Measurements from ENCODE around the gene TF. TPM values are rescaled to one million over a fixed set of nuclear protein-coding genes. Genes with fewer than 3 reads are reported as not detected.

The TF gene
- 1 to 10 TPM; 1.6 to 2.2 TPM for total RNA-seq

DNA sequence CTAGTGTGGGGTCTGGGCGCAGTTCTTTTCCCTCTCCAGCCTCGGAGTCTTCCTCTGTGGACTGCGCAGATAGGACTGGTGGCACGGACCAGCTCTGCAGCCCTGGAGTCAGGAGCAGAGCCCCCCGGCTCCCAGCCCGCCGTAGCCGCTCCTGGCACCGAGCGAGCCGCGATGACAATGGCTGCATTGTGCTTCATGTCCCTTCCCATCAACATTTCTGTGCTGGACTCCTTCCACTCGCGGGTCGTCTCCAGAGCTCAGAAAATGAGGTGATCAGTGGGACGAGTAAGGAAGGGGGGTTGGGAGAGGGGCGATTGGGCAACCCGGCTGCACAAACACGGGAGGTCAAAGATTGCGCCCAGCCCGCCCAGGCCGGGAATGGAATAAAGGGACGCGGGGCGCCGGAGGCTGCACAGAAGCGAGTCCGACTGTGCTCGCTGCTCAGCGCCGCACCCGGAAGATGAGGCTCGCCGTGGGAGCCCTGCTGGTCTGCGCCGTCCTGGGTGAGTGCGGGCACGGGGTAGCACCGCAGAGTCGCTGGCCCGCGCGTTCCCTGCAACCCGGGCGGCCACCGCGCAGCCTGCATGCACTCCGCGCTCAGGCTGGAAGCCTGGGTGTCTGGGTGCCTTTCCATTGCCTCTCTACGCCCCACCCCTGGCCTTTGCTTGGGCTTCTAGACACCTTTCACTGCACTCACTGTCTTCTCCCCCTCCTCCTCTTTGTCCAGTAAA, at the start of gene TF:
Gene TF, plus strand, starts transcription at position 413 of the 731 bp plus-strand sequence. Its CDS starts 48 bp downstream, at position 461.
- TF ChIP-seq, protein P1, sequence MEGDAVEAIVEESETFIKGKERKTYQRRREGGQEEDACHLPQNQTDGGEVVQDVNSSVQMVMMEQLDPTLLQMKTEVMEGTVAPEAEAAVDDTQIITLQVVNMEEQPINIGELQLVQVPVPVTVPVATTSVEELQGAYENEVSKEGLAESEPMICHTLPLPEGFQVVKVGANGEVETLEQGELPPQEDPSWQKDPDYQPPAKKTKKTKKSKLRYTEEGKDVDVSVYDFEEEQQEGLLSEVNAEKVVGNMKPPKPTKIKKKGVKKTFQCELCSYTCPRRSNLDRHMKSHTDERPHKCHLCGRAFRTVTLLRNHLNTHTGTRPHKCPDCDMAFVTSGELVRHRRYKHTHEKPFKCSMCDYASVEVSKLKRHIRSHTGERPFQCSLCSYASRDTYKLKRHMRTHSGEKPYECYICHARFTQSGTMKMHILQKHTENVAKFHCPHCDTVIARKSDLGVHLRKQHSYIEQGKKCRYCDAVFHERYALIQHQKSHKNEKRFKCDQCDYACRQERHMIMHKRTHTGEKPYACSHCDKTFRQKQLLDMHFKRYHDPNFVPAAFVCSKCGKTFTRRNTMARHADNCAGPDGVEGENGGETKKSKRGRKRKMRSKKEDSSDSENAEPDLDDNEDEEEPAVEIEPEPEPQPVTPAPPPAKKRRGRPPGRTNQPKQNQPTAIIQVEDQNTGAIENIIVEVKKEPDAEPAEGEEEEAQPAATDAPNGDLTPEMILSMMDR (IDR thresholded peaks at IDR 0.05) = no peak
- H3K4me3 ChIP-seq = no peak within 1 kb of the TSS
- no peaks in the 10 kb centered on the region for H3K27me3 ChIP-seq (replicated peaks; ENCODE audit: insufficient read depth)
- no peak within 1 kb of the TSS for H3K27ac ChIP-seq
- no peaks in the 10 kb centered on the region for H3K9me3 ChIP-seq
- DNase-seq (ENCODE audit: low spot score) (no peak), ATAC-seq (ENCODE audit: insufficient number of reproducible peaks, low FRiP score, low read depth) (no peak)
- H3K36me3 ChIP-seq = no peaks in the 10 kb centered on the region
- no peaks in the 10 kb centered on the region for H3K4me1 ChIP-seq (ENCODE audit: control insufficient read depth in 1 of 2, low read depth in 2 of 2)

DNA sequence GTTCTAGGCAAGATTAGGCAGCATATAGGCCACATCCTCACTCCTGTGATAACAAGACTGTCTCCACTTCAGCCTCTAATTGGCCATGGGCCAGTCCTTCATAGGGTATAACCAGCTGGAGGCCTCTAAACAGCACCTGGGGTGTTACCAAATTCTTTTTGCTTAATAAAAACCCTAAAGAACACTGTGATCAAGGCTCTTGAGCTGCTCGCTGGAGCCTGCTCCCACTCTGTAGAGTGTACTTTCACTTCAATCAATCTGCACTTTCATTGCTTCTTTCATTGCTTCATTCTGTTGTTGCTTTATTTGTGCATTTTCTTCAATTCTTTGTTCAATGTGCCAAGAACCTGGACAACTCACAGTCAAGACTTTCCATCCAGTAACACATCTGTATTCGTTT, 48.2 kb upstream of the TF start:
- no peak overlapping the region for H3K27ac ChIP-seq
- no peaks in the 10 kb centered on the region for H3K27me3 ChIP-seq (replicated peaks; ENCODE audit: insufficient read depth)
- H3K4me3 ChIP-seq = no peak overlapping the region
- ATAC-seq (ENCODE audit: insufficient number of reproducible peaks, low FRiP score, low read depth) = no peak
- no peaks in the 10 kb centered on the region for H3K9me3 ChIP-seq
- H3K4me1 ChIP-seq (ENCODE audit: control insufficient read depth in 1 of 2, low read depth in 2 of 2) = no peaks in the 10 kb centered on the region
- no peak for DNase-seq (ENCODE audit: low spot score)
- TF ChIP-seq, protein P1 (IDR thresholded peaks at IDR 0.05) = no peak
- no peaks in the 10 kb centered on the region for H3K36me3 ChIP-seq

DNA sequence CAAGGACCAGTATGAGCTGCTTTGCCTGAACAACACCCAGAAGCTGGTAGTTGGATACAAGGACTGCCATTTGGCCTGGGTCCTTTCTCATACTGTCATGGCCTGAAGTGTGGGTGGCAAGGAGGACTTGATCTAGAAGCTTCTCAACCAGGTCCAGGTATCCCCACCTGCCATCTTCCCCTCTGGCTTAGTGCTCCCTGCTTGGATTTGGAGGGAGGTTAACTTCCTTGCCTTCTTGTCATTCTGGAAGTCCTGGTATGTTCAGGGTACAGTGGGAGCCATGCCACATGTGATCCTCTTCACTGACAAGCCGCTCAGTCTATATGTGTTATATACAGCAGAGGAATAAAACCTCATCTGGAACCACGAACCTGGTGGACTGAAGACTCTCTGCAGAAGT, 46.7 kb upstream of the TF start:
- H3K27ac ChIP-seq = no peak overlapping the region
- H3K36me3 ChIP-seq = no peaks in the 10 kb centered on the region
- H3K4me3 ChIP-seq = no peak overlapping the region
- ATAC-seq (ENCODE audit: insufficient number of reproducible peaks, low FRiP score, low read depth) (no peak), DNase-seq (ENCODE audit: low spot score) (no peak)
- H3K4me1 ChIP-seq (ENCODE audit: control insufficient read depth in 1 of 2, low read depth in 2 of 2) = no peaks in the 10 kb centered on the region
- TF ChIP-seq, protein P1 (IDR thresholded peaks at IDR 0.05) = no peak
- no peaks in the 10 kb centered on the region for H3K27me3 ChIP-seq (replicated peaks; ENCODE audit: insufficient read depth)
- no peaks in the 10 kb centered on the region for H3K9me3 ChIP-seq

DNA sequence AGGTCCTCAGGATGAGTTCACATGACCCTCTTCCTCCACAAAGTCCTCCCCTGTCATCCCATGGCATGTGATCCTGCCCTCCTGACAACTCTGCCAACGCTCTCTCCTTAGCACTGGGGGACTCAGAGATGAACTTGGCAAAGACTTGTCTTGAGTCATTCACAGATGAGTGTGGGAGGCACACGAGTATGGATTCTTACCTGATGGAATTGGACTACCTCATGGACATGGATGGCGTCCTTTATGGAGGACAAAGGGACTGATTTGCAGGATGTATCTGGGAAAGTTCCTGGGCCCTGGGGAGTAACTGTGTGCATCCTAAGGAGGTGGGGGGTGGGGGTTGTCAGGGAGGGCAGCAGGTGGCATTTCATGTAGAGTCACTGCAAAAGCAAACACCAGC, 46.3 kb upstream of the TF start:
- DNase-seq (ENCODE audit: low spot score) (no peak), ATAC-seq (ENCODE audit: insufficient number of reproducible peaks, low FRiP score, low read depth) (no peak)
- Histone ChIP-seq H3K4me3 (no peak overlapping the region), H3K27me3 (replicated peaks; ENCODE audit: insufficient read depth) (no peaks in the 10 kb centered on the region), H3K27ac (no peak overlapping the region), H3K4me1 (ENCODE audit: control insufficient read depth in 1 of 2, low read depth in 2 of 2) (no peaks in the 10 kb centered on the region), H3K36me3 (no peaks in the 10 kb centered on the region), H3K9me3 (no peaks in the 10 kb centered on the region)
- TF ChIP-seq, protein P1 (IDR thresholded peaks at IDR 0.05) = no peak

DNA sequence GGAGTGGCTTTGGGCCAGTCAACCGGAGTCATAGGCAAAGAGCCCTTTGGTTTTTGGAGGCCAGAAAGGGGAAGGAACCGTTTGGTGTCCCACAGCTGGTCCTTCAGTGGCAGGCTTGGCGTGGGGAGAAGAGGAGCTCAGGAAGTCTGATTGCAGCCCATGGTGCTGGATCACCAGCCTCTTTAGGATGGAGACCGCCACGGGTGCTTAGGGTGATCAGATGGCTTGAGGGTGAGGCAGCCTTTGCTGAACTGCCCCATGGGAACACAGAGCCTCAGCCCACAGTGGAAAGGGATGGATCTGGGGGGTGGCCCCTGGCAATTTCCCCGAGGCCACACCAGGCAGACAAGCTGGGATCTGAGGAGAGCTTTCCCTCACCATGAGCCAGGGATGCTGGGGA, 45.8 kb upstream of the TF start:
- no peak for ATAC-seq (ENCODE audit: insufficient number of reproducible peaks, low FRiP score, low read depth)
- Histone ChIP-seq H3K27me3 (replicated peaks; ENCODE audit: insufficient read depth) (no peaks in the 10 kb centered on the region), H3K36me3 (no peaks in the 10 kb centered on the region), H3K27ac (no peak overlapping the region), H3K4me1 (ENCODE audit: control insufficient read depth in 1 of 2, low read depth in 2 of 2) (no peaks in the 10 kb centered on the region), H3K9me3 (no peaks in the 10 kb centered on the region), H3K4me3 (no peak overlapping the region)
- TF ChIP-seq, protein P1 (IDR thresholded peaks at IDR 0.05) = no peak
- no peak for DNase-seq (ENCODE audit: low spot score)
